ENCODE results near the gene OSBPL1A.
A peak's percentile ranks its signal among the peaks of the same experiment; 100 is the strongest.

Gene OSBPL1A

GRCh38 chr18:24121625-24122024 lies 276.0 kb downstream of the OSBPL1A start:
- no peak for DNase-seq (ENCODE audit: low read depth)

- DNase-seq (ENCODE audit: low read depth): no peak
These were observed 276.9 kb downstream of the OSBPL1A start for GRCh38 chr18:24120676-24121075.

- DNase-seq (ENCODE audit: low read depth): peak; percentile 69
These were observed 278.7 kb downstream of the OSBPL1A start for GRCh38 chr18:24118750-24119577.

- DNase-seq (ENCODE audit: low read depth): no peak
These were observed 282.0 kb downstream of the OSBPL1A start for GRCh38 chr18:24115628-24116027.

- DNase-seq (ENCODE audit: low read depth): no peak
These were observed 282.6 kb downstream of the OSBPL1A start for GRCh38 chr18:24114924-24115549.

GRCh38 chr18:24112874-24113615 lies 284.6 kb downstream of the OSBPL1A start:
- no peak for DNase-seq (ENCODE audit: low read depth)

- no peak for DNase-seq (ENCODE audit: low read depth)
These were observed 285.2 kb downstream of the OSBPL1A start for GRCh38 chr18:24112464-24112863.
